Measurements from ENCODE around the gene ELANE. TPM values are rescaled to one million over a fixed set of nuclear protein-coding genes. Genes with fewer than 3 reads are reported as not detected.
A peak's percentile ranks its signal among the peaks of the same experiment; 100 is the strongest.

Gene ELANE
- total and polyA plus RNA-seq, 9 of the 15 experiments (the other 6 are each of a cell fraction or from before 2014, with no cell fraction given) = not detected

- TF ChIP-seq, protein P1, sequence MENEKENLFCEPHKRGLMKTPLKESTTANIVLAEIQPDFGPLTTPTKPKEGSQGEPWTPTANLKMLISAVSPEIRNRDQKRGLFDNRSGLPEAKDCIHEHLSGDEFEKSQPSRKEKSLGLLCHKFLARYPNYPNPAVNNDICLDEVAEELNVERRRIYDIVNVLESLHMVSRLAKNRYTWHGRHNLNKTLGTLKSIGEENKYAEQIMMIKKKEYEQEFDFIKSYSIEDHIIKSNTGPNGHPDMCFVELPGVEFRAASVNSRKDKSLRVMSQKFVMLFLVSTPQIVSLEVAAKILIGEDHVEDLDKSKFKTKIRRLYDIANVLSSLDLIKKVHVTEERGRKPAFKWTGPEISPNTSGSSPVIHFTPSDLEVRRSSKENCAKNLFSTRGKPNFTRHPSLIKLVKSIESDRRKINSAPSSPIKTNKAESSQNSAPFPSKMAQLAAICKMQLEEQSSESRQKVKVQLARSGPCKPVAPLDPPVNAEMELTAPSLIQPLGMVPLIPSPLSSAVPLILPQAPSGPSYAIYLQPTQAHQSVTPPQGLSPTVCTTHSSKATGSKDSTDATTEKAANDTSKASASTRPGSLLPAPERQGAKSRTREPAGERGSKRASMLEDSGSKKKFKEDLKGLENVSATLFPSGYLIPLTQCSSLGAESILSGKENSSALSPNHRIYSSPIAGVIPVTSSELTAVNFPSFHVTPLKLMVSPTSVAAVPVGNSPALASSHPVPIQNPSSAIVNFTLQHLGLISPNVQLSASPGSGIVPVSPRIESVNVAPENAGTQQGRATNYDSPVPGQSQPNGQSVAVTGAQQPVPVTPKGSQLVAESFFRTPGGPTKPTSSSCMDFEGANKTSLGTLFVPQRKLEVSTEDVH (IDR thresholded peaks at IDR 0.05; ENCODE audit: low read depth, partially characterized antibody) = no peak
- TF ChIP-seq GTF2E2 (tag; IDR thresholded peaks at IDR 0.05) (no peak), TAL1 (IDR thresholded peaks at IDR 0.05) (no peak; the same call in 1 of the 2 replicates), ZNF583 (CRISPR knock-in tag; IDR thresholded peaks at IDR 0.05) (no peak), ESRRA (IDR thresholded peaks at IDR 0.05; ENCODE audit: borderline replicate concordance, low read depth) (peak; percentile 62; the same call in 1 of the 2 replicates), ZNF277 (CRISPR knock-in tag; IDR thresholded peaks at IDR 0.05; ENCODE audit: borderline replicate concordance) (no peak), XRCC4 (IDR thresholded peaks at IDR 0.05; ENCODE audit: extremely low read depth, insufficient read depth, insufficient read length) (no peak), NCOA1 (IDR thresholded peaks at IDR 0.05; ENCODE audit: low read depth) (peak; percentile 31; the same call in 1 of the 2 replicates), CSDE1 (IDR thresholded peaks at IDR 0.05) (no peak)
- TF ChIP-seq, protein P2, sequence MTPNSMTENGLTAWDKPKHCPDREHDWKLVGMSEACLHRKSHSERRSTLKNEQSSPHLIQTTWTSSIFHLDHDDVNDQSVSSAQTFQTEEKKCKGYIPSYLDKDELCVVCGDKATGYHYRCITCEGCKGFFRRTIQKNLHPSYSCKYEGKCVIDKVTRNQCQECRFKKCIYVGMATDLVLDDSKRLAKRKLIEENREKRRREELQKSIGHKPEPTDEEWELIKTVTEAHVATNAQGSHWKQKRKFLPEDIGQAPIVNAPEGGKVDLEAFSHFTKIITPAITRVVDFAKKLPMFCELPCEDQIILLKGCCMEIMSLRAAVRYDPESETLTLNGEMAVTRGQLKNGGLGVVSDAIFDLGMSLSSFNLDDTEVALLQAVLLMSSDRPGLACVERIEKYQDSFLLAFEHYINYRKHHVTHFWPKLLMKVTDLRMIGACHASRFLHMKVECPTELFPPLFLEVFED (CRISPR knock-in tag; conservative IDR thresholded peaks at IDR 0.05) = peak; percentile 65; the same call in 1 of the 2 replicates
- TF ChIP-seq, protein P3, sequence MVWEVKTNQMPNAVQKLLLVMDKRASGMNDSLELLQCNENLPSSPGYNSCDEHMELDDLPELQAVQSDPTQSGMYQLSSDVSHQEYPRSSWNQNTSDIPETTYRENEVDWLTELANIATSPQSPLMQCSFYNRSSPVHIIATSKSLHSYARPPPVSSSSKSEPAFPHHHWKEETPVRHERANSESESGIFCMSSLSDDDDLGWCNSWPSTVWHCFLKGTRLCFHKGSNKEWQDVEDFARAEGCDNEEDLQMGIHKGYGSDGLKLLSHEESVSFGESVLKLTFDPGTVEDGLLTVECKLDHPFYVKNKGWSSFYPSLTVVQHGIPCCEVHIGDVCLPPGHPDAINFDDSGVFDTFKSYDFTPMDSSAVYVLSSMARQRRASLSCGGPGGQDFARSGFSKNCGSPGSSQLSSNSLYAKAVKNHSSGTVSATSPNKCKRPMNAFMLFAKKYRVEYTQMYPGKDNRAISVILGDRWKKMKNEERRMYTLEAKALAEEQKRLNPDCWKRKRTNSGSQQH (CRISPR knock-in tag; IDR thresholded peaks at IDR 0.05) = peak; percentile 39; the same call in 1 of the 2 replicates
- TF ChIP-seq, protein P4, sequence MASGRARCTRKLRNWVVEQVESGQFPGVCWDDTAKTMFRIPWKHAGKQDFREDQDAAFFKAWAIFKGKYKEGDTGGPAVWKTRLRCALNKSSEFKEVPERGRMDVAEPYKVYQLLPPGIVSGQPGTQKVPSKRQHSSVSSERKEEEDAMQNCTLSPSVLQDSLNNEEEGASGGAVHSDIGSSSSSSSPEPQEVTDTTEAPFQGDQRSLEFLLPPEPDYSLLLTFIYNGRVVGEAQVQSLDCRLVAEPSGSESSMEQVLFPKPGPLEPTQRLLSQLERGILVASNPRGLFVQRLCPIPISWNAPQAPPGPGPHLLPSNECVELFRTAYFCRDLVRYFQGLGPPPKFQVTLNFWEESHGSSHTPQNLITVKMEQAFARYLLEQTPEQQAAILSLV (tag; IDR thresholded peaks at IDR 0.05) = no peak
- TF ChIP-seq, protein P5, sequence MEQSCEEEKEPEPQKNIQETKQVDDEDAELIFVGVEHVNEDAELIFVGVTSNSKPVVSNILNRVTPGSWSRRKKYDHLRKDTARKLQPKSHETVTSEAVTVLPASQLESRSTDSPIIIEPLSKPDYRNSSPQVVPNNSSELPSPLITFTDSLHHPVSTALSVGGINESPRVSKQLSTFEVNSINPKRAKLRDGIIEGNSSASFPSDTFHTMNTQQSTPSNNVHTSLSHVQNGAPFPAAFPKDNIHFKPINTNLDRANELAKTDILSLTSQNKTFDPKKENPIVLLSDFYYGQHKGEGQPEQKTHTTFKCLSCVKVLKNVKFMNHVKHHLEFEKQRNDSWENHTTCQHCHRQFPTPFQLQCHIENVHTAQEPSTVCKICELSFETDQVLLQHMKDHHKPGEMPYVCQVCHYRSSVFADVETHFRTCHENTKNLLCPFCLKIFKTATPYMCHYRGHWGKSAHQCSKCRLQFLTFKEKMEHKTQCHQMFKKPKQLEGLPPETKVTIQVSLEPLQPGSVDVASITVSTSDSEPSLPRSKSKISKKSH (CRISPR knock-in tag; IDR thresholded peaks at IDR 0.05) = no peak
These were observed 10.6 kb downstream of the ELANE start (continued) for GRCh38 chr19:862581-863314.
